Thyroid gland (tissue), 4 donors: Measurements from ENCODE around the gene ST8SIA2. TPM values are rescaled to one million over a fixed set of nuclear protein-coding genes. Genes with fewer than 3 reads are reported as not detected.

ENCODE experiments used
- DNase-seq, 2 donors: peaks; one replicate each; pipeline ENCODE4 v3.0.0-alpha.2; 2019
- H3K27ac ChIP-seq, 3 donors: fragments of 200-600 bp; sonication (generic); 1 replicate in 2 of 3; 2 replicates in 1 of 3; pipeline ENCODE4 v1.5.1; 2016 to 2019; ENCODE audit warnings: mild to moderate bottlenecking in 1 of 3, moderate library complexity in 1 of 3
- H3K27me3 ChIP-seq: fragments of 200-600 bp; sonication (generic); one replicate; pipeline ENCODE4 v1.5.1; 2019
- H3K36me3 ChIP-seq, 2 donors: fragments of 200-600 bp; sonication (generic); one replicate each; pipeline ENCODE4 v1.5.1; 2016 to 2019
- H3K4me1 ChIP-seq, 2 donors: fragments of 200-600 bp; sonication (generic); one replicate each; pipeline ENCODE4 v1.5.1; 2017 to 2019
- H3K4me3 ChIP-seq, 3 donors: fragments of 200-600 bp; sonication (generic); replicated peaks in 1 of 3; 1 replicate in 2 of 3; 2 replicates in 1 of 3; pipeline ENCODE4 v1.5.1; 2016; ENCODE audit warnings: mild to moderate bottlenecking in 1 of 3
- H3K9me3 ChIP-seq: fragments of 200-600 bp; sonication (generic); one replicate; pipeline ENCODE4 v1.5.1; 2017
- CTCF ChIP-seq, 6 experiments: fragments of 200-600 bp in 3 of 6; fragments of 450-650 bp in 3 of 6; sonication (generic) in 3 of 6; IDR thresholded peaks; one replicate each; pipeline ENCODE4 v1.5.1; 2016 to 2019; ENCODE audit warnings: antibody characterized with exemption in 6 of 6, mild to moderate bottlenecking in 2 of 6, inconsistent platforms in 1 of 6, moderate library complexity in 1 of 6
- POLR2A ChIP-seq, 2 donors: fragments of 450-650 bp; IDR thresholded peaks; one replicate each; pipeline ENCODE4 v1.6.1; 2017; ENCODE audit warnings: antibody characterized with exemption in 2 of 2, mild to moderate bottlenecking in 2 of 2, moderate library complexity in 1 of 2
- WGBS, 2 donors: methylation state at CpG; one replicate each; pipeline ENCODE4 v1.1.5; 2017; 5-methylcytosine and 5-hydroxymethylcytosine counted together
- intact Hi-C: fragments of 100-400 bp; cut with DNase I; formaldehyde crosslinking; loops from one replicate; pipeline ENCODE4 v1.15.1; 2023
- total RNA-seq, 4 donors: library from RNA; depleted of rRNA; stranded (reverse); fragments of >200 nt; gene quantifications; one replicate each; pipeline ENCODE4 v1.2.3, GENCODE V29; 2016

Gene ST8SIA2
- total RNA-seq, 4 donors from 2014 or later, result under 0.01 to 4.3 TPM; not detected in 2

GRCh38 chr15:92444631-92445030 lies 51.0 kb downstream of the ST8SIA2 start:
- Histone ChIP-seq H3K27me3 (no peaks in the 10 kb centered on the region), H3K4me1 (no peaks in the 10 kb centered on the region), H3K27ac (no peak overlapping the region), H3K4me3 (no peak overlapping the region), H3K9me3 (no peaks in the 10 kb centered on the region), H3K36me3 (no peaks in the 10 kb centered on the region)
- DNase-seq, result no peak
- intact Hi-C loops, result no loop called here
- TF ChIP-seq POLR2A (IDR thresholded peaks at IDR 0.05) (no peak), CTCF (IDR thresholded peaks at IDR 0.05) (no peak)
- 93 to 95% methylated on average over 21 of the region's 21 CpGs for WGBS, 2 donors

GRCh38 chr15:92448370-92448769 lies 54.7 kb downstream of the ST8SIA2 start:
- no peaks in the 10 kb centered on the region for H3K9me3 ChIP-seq
- H3K36me3 ChIP-seq, result no peaks in the 10 kb centered on the region
- 92 to 95% methylated on average over 6 of the region's 6 CpGs for WGBS, 2 donors
- H3K4me3 ChIP-seq, result no peak overlapping the region
- intact Hi-C loops, result no loop called here
- H3K4me1 ChIP-seq, result no peaks in the 10 kb centered on the region
- DNase-seq, result no peak
- no peak overlapping the region for H3K27ac ChIP-seq
- TF ChIP-seq CTCF (IDR thresholded peaks at IDR 0.05) (no peak), POLR2A (IDR thresholded peaks at IDR 0.05) (no peak)
- no peaks in the 10 kb centered on the region for H3K27me3 ChIP-seq

GRCh38 chr15:92449476-92449875 lies 55.8 kb downstream of the ST8SIA2 start:
- no peaks in the 10 kb centered on the region for H3K27me3 ChIP-seq
- H3K36me3 ChIP-seq, result no peaks in the 10 kb centered on the region
- no peak overlapping the region for H3K27ac ChIP-seq
- no peaks in the 10 kb centered on the region for H3K4me1 ChIP-seq
- no peak for DNase-seq
- no peak for TF ChIP-seq POLR2A (IDR thresholded peaks at IDR 0.05)
- no peak for TF ChIP-seq CTCF (IDR thresholded peaks at IDR 0.05)
- WGBS, 2 donors, result 88 to 93% methylated on average over 2 of the region's 2 CpGs
- intact Hi-C loops, result no loop called here
- H3K9me3 ChIP-seq, result no peaks in the 10 kb centered on the region
- H3K4me3 ChIP-seq, result no peak overlapping the region

- Histone ChIP-seq H3K36me3 (no peaks in the 10 kb centered on the region), H3K4me1 (no peaks in the 10 kb centered on the region), H3K4me3 (no peak overlapping the region), H3K27me3 (no peaks in the 10 kb centered on the region), H3K27ac (no peak overlapping the region), H3K9me3 (no peaks in the 10 kb centered on the region)
- WGBS, 2 donors, result 94% methylated on average over 10 of the region's 10 CpGs
- no peak for TF ChIP-seq CTCF (IDR thresholded peaks at IDR 0.05)
- TF ChIP-seq POLR2A (IDR thresholded peaks at IDR 0.05), result no peak
- no peak for DNase-seq
- intact Hi-C loops, result no loop called here
Measured at GRCh38 chr15:92451225-92451825, 57.6 kb downstream of the ST8SIA2 start.

- intact Hi-C loops, result no loop called here
- no peak for DNase-seq
- 74 to 93% methylated on average over 3 of the region's 3 CpGs for WGBS, 2 donors
Measured at GRCh38 chr15:92452143-92452542, 58.5 kb downstream of the ST8SIA2 start.

More at GRCh38 chr15:92452143-92452542, 58.5 kb downstream of the ST8SIA2 start:
- Histone ChIP-seq H3K27ac (no peak overlapping the region), H3K27me3 (no peaks in the 10 kb centered on the region), H3K4me3 (no peak overlapping the region), H3K36me3 (no peaks in the 10 kb centered on the region), H3K4me1 (no peaks in the 10 kb centered on the region), H3K9me3 (no peaks in the 10 kb centered on the region)
- no peak for TF ChIP-seq CTCF (IDR thresholded peaks at IDR 0.05)
- TF ChIP-seq POLR2A (IDR thresholded peaks at IDR 0.05), result no peak
